Gastrocnemius medialis (tissue), 4 donors: ENCODE data around the gene OSTF1.

Experiments
- CTCF ChIP-seq, 5 experiments: fragments of 450-650 bp in 3 of 5; fragments of 200-600 bp in 2 of 5; sonication (generic) in 2 of 5; IDR thresholded peaks in 4 of 5; conservative IDR thresholded peaks in 1 of 5; 1 replicate in 4 of 5; 2 replicates in 1 of 5; pipeline ENCODE4 v1.5.1; 2016 to 2019; ENCODE audit warnings: antibody characterized with exemption in 5 of 5, mild to moderate bottlenecking in 3 of 5, moderate library complexity in 3 of 5
- POLR2A ChIP-seq, 2 donors: fragments of 450-650 bp; IDR thresholded peaks; one replicate each; pipeline ENCODE4 v1.6.1; 2017; ENCODE audit warnings: antibody characterized with exemption in 2 of 2, mild to moderate bottlenecking in 2 of 2, moderate library complexity in 2 of 2

GRCh38 chr9:75175395-75175794, 87.1 kb downstream of the OSTF1 start:
- TF ChIP-seq POLR2A (IDR thresholded peaks at IDR 0.05) (no peak), CTCF (IDR thresholded peaks at IDR 0.05 in 4 of 5, conservative IDR thresholded peaks at IDR 0.05 in 1 of 5) (no peak)
